SK-N-SH (cell line): ENCODE data around the gene NEAT1. TPM values are rescaled to one million over a fixed set of nuclear protein-coding genes. Genes with fewer than 3 reads are reported as not detected.

Experiments used
- CTCF ChIA-PET: fragments of 300-600, 350-600 bp; formaldehyde crosslinking; extraction: SDS; loops from one replicate; lab custom pipeline; 2021; lab: Yijun Ruan, JAX
- POLR2A ChIA-PET: fragments of 350-600 bp; sonication (Branson Sonifier 250); formaldehyde crosslinking; extraction: SDS; loops from one replicate; lab custom pipeline; 2020; ENCODE audit warnings: antibody characterized with exemption, inconsistent platforms; lab: Yijun Ruan, JAX
- DNase-seq: peaks from one replicate; pipeline ENCODE4 v3.0.0; 2012
- H2AFZ ChIP-seq: fragments of 200-600 bp; sonication (generic); 2 replicates; pipeline ENCODE4 v1.8.1; 2016; ENCODE audit warnings: antibody characterized with exemption, mild to moderate bottlenecking, low read depth
- H3F3A ChIP-seq: fragments of 200-600 bp; sonication (generic); replicated peaks from 2 replicates; pipeline ENCODE3; 2016; ENCODE audit warnings: antibody characterized with exemption, mild to moderate bottlenecking; ENCODE audit not compliant: insufficient read depth
- H3K27ac ChIP-seq, 2 experiments: fragments of 200-500 bp in 1 of 2; fragments of 200-600 bp in 1 of 2; sonication (Bioruptor generic) in 1 of 2; sonication (generic), shearing (Covaris generic) in 1 of 2; 2 replicates each; pipeline versions ENCODE4 v1.5.1 to v1.6.1; 2014 to 2016; ENCODE audit warnings: low read depth in 2 of 2, inconsistent platforms in 1 of 2, low read length in 1 of 2, mild to moderate bottlenecking in 1 of 2, mixed read lengths in 1 of 2
- H3K27me3 ChIP-seq: fragments of 200-600 bp; sonication (generic), shearing (Covaris generic); 2 replicates; pipeline ENCODE4 v1.6.1; 2016; ENCODE audit warnings: mixed run types; ENCODE audit not compliant: insufficient read depth
- H3K36me3 ChIP-seq, 2 experiments: fragments of 200-500 bp in 1 of 2; fragments of 200-600 bp in 1 of 2; sonication (Bioruptor generic) in 1 of 2; sonication (generic) in 1 of 2; replicated peaks in 1 of 2; 2 replicates each; pipeline versions ENCODE3 to v1.5.1; 2014 to 2016; ENCODE audit warnings: low read length in 1 of 2, mild to moderate bottlenecking in 1 of 2; ENCODE audit not compliant: insufficient read depth in 2 of 2, control insufficient read depth in 1 of 2
- H3K4me1 ChIP-seq, 2 experiments: fragments of 200-500 bp in 1 of 2; fragments of 200-600 bp in 1 of 2; sonication (Bioruptor generic) in 1 of 2; sonication (generic), shearing (Covaris generic) in 1 of 2; 2 replicates each; pipeline versions ENCODE4 v1.5.1 to v1.6.1; 2014 to 2016; ENCODE audit warnings: low read depth in 1 of 2, low read length in 1 of 2, mixed run types in 1 of 2; ENCODE audit not compliant: insufficient read depth in 2 of 2, control insufficient read depth in 1 of 2
- H3K4me2 ChIP-seq: fragments of 200-600 bp; sonication (generic), shearing (Covaris generic); 2 replicates; pipeline ENCODE4 v1.6.1; 2017; ENCODE audit warnings: mixed run types
- H3K4me3 ChIP-seq, 2 experiments: fragments of 200-500 bp in 1 of 2; fragments of 200-600 bp in 1 of 2; sonication (Bioruptor generic) in 1 of 2; sonication (generic), shearing (Covaris generic) in 1 of 2; 2 replicates each; pipeline versions ENCODE4 v1.5.1 to v1.8.1; 2014 to 2016; ENCODE audit warnings: low read depth in 2 of 2, inconsistent platforms in 1 of 2, low read length in 1 of 2, mild to moderate bottlenecking in 1 of 2, mixed read lengths in 1 of 2, moderate library complexity in 1 of 2
- H3K79me2 ChIP-seq: fragments of 200-600 bp; sonication (generic); 2 replicates; pipeline ENCODE4 v1.8.1; 2017; ENCODE audit warnings: mild to moderate bottlenecking; ENCODE audit not compliant: insufficient read depth
- H3K9ac ChIP-seq: fragments of 200-600 bp; sonication (generic); 2 replicates; pipeline ENCODE4 v1.6.1; 2017; ENCODE audit warnings: mixed run types
- H3K9me2 ChIP-seq: fragments of 200-600 bp; sonication (generic); 2 replicates; pipeline ENCODE4 v1.6.1; 2017; ENCODE audit warnings: mixed run types
- H3K9me3 ChIP-seq: fragments of 200-600 bp; sonication (generic); 2 replicates; pipeline ENCODE4 v1.6.1; 2017; ENCODE audit warnings: mixed run types, mild to moderate bottlenecking, moderate library complexity
- H4K20me1 ChIP-seq: fragments of 200-600 bp; sonication (generic); 2 replicates; pipeline ENCODE4 v1.6.1; 2017; ENCODE audit warnings: mild to moderate bottlenecking, mixed run types; ENCODE audit not compliant: insufficient read depth
- CHD2 ChIP-seq: fragments of 150-350 bp; IDR thresholded peaks from 2 replicates; pipeline ENCODE4 v1.6.1; 2018; ENCODE audit warnings: low read length; ENCODE audit not compliant: partially characterized antibody
- EP300 ChIP-seq, 2 experiments: IDR thresholded peaks; 2 replicates each; pipeline versions ENCODE4 v1.4.0 to v1.6.1; 2012; ENCODE audit warnings: borderline replicate concordance in 1 of 2, low read depth in 1 of 2, low read length in 1 of 2
- JUND ChIP-seq: IDR thresholded peaks from 2 replicates; pipeline ENCODE4 v1.4.0; 2012
- POLR2AphosphoS5 ChIP-seq: IDR thresholded peaks from 2 replicates; pipeline ENCODE4 v1.6.1; 2012; ENCODE audit warnings: low read depth, low read length
- REST ChIP-seq: IDR thresholded peaks from 2 replicates; pipeline ENCODE4 v1.6.1; 2012; ENCODE audit warnings: mild to moderate bottlenecking, low read depth, low read length, moderate library complexity
- RFX5 ChIP-seq: IDR thresholded peaks from 2 replicates; pipeline ENCODE4 v1.6.1; 2012; ENCODE audit warnings: mild to moderate bottlenecking, improper control_type of control experiment, low read length
- WGBS: methylation state at CpG from one replicate; pipeline ENCODE4 v1.1.6; 2017; ENCODE audit warnings: low lambda C conversion rate; 5-methylcytosine and 5-hydroxymethylcytosine counted together
- polyA plus RNA-seq, 3 experiments: library from polyadenylated mRNA; depleted of rRNA; stranded (reverse); fragments of >200 nt; gene quantifications; 2 replicates each; pipeline ENCODE4 v1.2.3, GENCODE V29; 2012
- TF ChIP-seq, protein P1 (sequence below): fragments of 150-350 bp; IDR thresholded peaks from 2 replicates; pipeline ENCODE4 v1.6.1; 2016; ENCODE audit warnings: mild to moderate bottlenecking, low read depth, low read length
- TF ChIP-seq, protein P2 (sequence below): IDR thresholded peaks from 2 replicates; pipeline ENCODE4 v1.4.0; 2012; ENCODE audit warnings: low read depth, borderline replicate concordance

NEAT1 gene
- polyA plus RNA-seq, 1 of the 3 experiments (the other 2 are of a cell fraction): 435 TPM

DNA sequence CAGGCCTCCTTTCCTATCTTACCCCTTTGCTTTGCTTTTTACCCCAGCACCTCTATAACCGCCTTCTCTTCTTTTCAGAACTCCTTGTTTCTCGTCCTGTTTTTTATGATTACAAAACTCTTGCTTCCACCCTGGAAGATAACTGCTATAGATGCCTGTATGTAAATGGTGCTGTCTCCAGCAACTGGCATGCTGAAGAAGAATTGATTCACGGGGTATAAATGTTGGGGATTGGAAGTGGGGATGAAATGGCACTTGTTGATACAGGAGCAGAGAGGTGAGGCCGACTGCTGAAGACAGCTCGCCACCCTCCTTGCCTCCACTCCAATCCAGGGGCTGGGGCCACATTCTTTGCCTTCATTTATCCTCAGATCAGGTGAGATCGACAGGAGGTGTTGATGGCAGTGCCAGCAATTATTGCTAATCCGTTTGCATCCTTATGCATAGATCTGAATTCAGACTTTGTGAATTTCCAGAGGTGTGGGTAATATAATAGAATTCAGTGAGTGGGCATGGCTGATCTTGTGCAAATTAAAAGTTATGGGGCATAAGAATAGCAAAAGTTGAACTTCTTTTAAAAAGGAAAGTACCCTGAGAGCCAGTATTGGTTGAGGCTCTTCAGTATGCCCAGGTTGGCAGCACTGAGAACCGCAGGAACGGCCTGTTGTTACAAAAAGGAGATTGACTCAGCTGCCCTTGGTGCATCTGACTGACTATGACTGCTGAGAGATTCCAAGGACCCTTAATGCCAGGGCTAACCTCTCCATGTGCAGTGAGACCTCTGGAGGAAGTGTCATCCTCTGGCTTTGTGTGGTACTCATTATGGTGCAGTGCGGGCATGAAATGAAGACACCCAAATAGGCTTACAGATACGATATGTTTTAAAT is 5.3 kb downstream of the NEAT1 start (continued):
- TF ChIP-seq, protein P1, sequence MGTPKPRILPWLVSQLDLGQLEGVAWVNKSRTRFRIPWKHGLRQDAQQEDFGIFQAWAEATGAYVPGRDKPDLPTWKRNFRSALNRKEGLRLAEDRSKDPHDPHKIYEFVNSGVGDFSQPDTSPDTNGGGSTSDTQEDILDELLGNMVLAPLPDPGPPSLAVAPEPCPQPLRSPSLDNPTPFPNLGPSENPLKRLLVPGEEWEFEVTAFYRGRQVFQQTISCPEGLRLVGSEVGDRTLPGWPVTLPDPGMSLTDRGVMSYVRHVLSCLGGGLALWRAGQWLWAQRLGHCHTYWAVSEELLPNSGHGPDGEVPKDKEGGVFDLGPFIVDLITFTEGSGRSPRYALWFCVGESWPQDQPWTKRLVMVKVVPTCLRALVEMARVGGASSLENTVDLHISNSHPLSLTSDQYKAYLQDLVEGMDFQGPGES: no peak
- TF ChIP-seq JUND (peak; percentile 34), EP300 (IDR thresholded peaks at IDR 0.05; ENCODE audit: borderline replicate concordance in 1 of 2, low read depth in 1 of 2, low read length in 1 of 2) (no peak), REST (peak; percentile 51; the same call in 1 of the 2 replicates)

- no peaks in the 10 kb centered on the region for H3K27me3 ChIP-seq
- TF ChIP-seq RFX5 (no peak), CHD2 (peak; percentile 14), POLR2AphosphoS5 (peak; percentile 91)
- TF ChIP-seq, protein P2, sequence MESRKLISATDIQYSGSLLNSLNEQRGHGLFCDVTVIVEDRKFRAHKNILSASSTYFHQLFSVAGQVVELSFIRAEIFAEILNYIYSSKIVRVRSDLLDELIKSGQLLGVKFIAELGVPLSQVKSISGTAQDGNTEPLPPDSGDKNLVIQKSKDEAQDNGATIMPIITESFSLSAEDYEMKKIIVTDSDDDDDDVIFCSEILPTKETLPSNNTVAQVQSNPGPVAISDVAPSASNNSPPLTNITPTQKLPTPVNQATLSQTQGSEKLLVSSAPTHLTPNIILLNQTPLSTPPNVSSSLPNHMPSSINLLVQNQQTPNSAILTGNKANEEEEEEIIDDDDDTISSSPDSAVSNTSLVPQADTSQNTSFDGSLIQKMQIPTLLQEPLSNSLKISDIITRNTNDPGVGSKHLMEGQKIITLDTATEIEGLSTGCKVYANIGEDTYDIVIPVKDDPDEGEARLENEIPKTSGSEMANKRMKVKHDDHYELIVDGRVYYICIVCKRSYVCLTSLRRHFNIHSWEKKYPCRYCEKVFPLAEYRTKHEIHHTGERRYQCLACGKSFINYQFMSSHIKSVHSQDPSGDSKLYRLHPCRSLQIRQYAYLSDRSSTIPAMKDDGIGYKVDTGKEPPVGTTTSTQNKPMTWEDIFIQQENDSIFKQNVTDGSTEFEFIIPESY: peak; percentile 34; the same call in 1 of the 2 replicates
- TF ChIP-seq, all 33 proteins: peak for 3
- no peak for DNase-seq
- Histone ChIP-seq H3K27ac (peak overlapping the region; percentile 100), H3K36me3 (peaks cover 67 to 98% of the 10 kb centered on the region in 2 experiments), H3K4me2 (peak overlapping the region; percentile 94), H3K4me3 (peak overlapping the region; percentile 77 to 83), H3K9ac (peak overlapping the region; percentile 98), H3K79me2 (peaks cover 100% of the 10 kb centered on the region), H3K9me3 (no peaks in the 10 kb centered on the region), H2AFZ (no peak overlapping the region), H3K4me1 (peaks cover 4 to 34% of the 10 kb centered on the region in 2 experiments; a peak in 2 of 4 replicates), H3F3A (peaks cover 99% of the 10 kb centered on the region), H3K9me2 (no peaks in the 10 kb centered on the region), H4K20me1 (peaks cover 100% of the 10 kb centered on the region)
- 11% methylated on average over 5 of the region's 5 CpGs for WGBS
- ChIA-PET POLR2A (interaction anchor here (1.9 to 17.2 kb wide), 2 partner anchors 10 to 70 kb away, joined by 11 to 1027 read pairs; partner anchors contain the start of gene MALAT1), CTCF (interaction anchor here (2.5 kb wide), 1 partner anchor 12 kb away, joined by 11 read pairs; no protein-coding TSS in a partner anchor)
Measured at GRCh38 chr11:65428578-65429067, 6.0 kb downstream of the NEAT1 start.
